ENCODE measurements around the gene IFNL1. TPM values are rescaled to one million over a fixed set of nuclear protein-coding genes. Genes with fewer than 3 reads are reported as not detected.
"Not testable (repeated sequence)": the region's sequence is repeated elsewhere in the genome, so short reads cannot be mapped to it uniquely, and the experiment has no call there.

IFNL1 gene
- total RNA-seq, 2 donors from 2014 or later: 0.29 to 1.7 TPM

DNA sequence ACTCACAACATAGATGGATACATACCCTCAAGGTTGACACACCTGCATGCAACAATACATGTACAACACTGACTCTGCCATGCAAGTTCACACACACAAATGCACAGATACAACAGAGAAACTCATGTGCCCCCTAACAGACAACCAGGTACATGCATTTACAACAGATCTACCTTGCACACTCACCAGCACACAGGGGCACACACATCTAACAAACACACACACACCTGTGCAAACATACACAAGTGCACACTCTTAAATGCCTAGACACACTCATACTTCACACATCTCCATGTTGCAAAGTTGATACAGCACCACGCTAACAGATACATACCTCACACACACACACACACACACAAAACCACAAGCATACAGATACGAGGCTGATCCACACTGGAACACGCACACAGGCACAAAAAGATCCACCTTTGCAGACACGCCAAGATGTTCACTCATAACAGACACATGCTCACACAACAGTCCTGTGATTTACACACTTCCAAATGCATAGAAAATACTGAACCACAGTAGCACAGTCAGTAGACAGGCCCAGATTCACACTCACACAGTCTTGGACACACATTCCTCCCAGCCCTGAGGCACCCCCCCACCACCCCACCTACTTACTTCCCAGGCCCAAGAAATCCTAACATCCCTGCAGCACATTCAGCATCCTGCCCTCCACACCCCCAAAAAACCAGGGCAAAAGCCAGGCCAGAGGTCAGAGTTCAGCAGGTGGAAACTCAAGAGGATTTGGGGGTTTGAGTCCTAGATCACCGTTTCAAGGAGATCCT is 23.1 kb downstream of the IFNL1 start:
- peaks cover 6% of the 10 kb centered on the region for H3K27me3 Mint-ChIP-seq (ENCODE audit: low read depth)
- H3K4me1 Mint-ChIP-seq (ENCODE audit: low read depth): peaks cover 20% of the 10 kb centered on the region
- H3K9me3 Mint-ChIP-seq: no peaks in the 10 kb centered on the region
- no peak overlapping the region for H3K27ac Mint-ChIP-seq
- H3K36me3 Mint-ChIP-seq (ENCODE audit: insufficient read depth in 2 of 2): no peaks in the 10 kb centered on the region
- ATAC-seq (replicated peaks in 1 of 2): no peak
- peak overlapping the region; percentile 53 to 81 for H3K4me3 Mint-ChIP-seq
- no peak for DNase-seq

- ATAC-seq (replicated peaks in 1 of 2) (no peak), DNase-seq (no peak)
- Mint-ChIP-seq H3K27ac (no peak overlapping the region), H3K4me1 (ENCODE audit: low read depth) (peaks cover 20% of the 10 kb centered on the region), H3K4me3 (peak overlapping the region; percentile 73 to 81), H3K9me3 (no peaks in the 10 kb centered on the region), H3K27me3 (ENCODE audit: low read depth) (peaks cover 6% of the 10 kb centered on the region), H3K36me3 (ENCODE audit: insufficient read depth in 2 of 2) (no peaks in the 10 kb centered on the region)
These were observed 23.7 kb downstream of the IFNL1 start for GRCh38 chr19:39319892-39320248.

- Mint-ChIP-seq H3K9me3 (no peaks in the 10 kb centered on the region), H3K27ac (peak overlapping the region; percentile 1)
- ATAC-seq (replicated peaks in 1 of 2): no peak
These were observed 25.1 kb downstream of the IFNL1 start for GRCh38 chr19:39321117-39321831.

GRCh38 chr19:39321832-39322176 is 25.6 kb downstream of the IFNL1 start:
- H3K4me1 Mint-ChIP-seq (ENCODE audit: low read depth): peaks cover 20% of the 10 kb centered on the region
- H3K27ac Mint-ChIP-seq: no peak overlapping the region
- ATAC-seq (replicated peaks in 1 of 2) (no peak), DNase-seq (no peak)
- H3K9me3 Mint-ChIP-seq: no peaks in the 10 kb centered on the region
- H3K27me3 Mint-ChIP-seq (ENCODE audit: low read depth): peaks cover 6% of the 10 kb centered on the region
- peak overlapping the region; percentile 49 to 76 for H3K4me3 Mint-ChIP-seq
- no peaks in the 10 kb centered on the region for H3K36me3 Mint-ChIP-seq (ENCODE audit: insufficient read depth in 2 of 2)

More at GRCh38 chr19:39321117-39321831, 25.1 kb downstream of the IFNL1 start:
- Mint-ChIP-seq H3K36me3 (ENCODE audit: insufficient read depth in 2 of 2) (no peaks in the 10 kb centered on the region), H3K4me1 (ENCODE audit: low read depth) (peaks cover 20% of the 10 kb centered on the region), H3K27me3 (ENCODE audit: low read depth) (peaks cover 6% of the 10 kb centered on the region), H3K4me3 (peak overlapping the region; percentile 49 to 76)
- DNase-seq: no peak

- no peak overlapping the region for H3K4me3 Mint-ChIP-seq
- peaks cover 0 to 6% of the 10 kb centered on the region in 2 donors for H3K36me3 Mint-ChIP-seq (ENCODE audit: insufficient read depth in 2 of 2)
- H3K4me1 Mint-ChIP-seq (ENCODE audit: low read depth): peaks cover 25% of the 10 kb centered on the region
- ATAC-seq (replicated peaks in 1 of 2) (no peak), DNase-seq (no peak)
- H3K9me3 Mint-ChIP-seq: no peaks in the 10 kb centered on the region
- H3K27me3 Mint-ChIP-seq (ENCODE audit: low read depth): peaks cover 6% of the 10 kb centered on the region
- H3K27ac Mint-ChIP-seq: no peak overlapping the region
These were observed 28.1 kb downstream of the IFNL1 start for GRCh38 chr19:39324242-39324842.

DNA sequence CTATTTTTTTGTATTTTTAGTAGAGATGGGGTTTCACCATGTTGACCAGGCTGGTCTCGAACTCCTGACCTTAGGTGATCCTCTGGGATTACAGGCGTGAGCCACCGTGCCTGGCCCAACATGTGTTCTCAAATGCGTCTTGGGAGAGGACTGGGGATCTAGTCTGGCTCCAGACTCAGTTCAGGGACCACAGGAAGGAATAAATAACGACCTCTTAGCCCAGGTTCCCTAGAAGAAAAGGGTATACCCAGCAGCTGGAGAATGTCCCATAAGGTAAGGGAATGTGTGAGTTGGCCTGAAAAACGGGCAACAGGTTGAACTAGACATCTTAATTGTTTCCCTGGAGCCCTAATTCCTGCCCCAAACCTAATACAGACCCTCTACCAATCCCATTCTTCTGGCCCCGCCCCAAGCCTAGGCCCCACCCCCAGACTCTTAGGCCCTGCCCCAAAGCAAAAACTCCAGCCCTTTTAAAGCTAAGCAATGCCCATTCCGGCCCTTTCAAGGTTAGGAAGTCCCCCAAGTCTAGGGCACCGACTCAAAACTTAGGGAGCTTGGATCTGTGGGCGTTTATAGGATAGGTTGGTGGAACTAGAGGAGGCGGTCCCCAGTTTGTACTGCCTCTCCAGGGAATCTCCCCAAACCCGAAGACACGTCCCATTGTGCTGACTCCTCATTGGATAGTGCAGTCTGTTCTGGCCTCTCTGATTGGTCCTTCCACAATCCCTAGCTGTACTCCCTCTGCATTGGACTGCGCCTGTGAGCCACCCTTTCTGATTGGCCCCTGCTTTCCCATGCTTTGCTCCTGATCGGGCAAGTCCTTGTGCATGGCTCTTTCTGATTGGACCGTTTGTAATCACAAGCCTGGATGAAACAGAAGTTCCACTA is 29.8 kb downstream of the IFNL1 start:
- no peaks in the 10 kb centered on the region for H3K9me3 Mint-ChIP-seq
- H3K4me1 Mint-ChIP-seq (ENCODE audit: low read depth): peaks cover 38% of the 10 kb centered on the region
- DNase-seq: no peak
- H3K36me3 Mint-ChIP-seq (ENCODE audit: insufficient read depth in 2 of 2): peaks cover 0 to 13% of the 10 kb centered on the region in 2 donors
- H3K27me3 Mint-ChIP-seq (ENCODE audit: low read depth): peaks cover 6% of the 10 kb centered on the region
- peak in 1 of 2 donors; percentile 40 for ATAC-seq (replicated peaks in 1 of 2)
- no peak overlapping the region for H3K4me3 Mint-ChIP-seq
- H3K27ac Mint-ChIP-seq: no peak overlapping the region

- peak in 1 of 2 donors; percentile 8 for ATAC-seq (replicated peaks in 1 of 2)
- H3K4me1 Mint-ChIP-seq (ENCODE audit: low read depth): peaks cover 35% of the 10 kb centered on the region
These were observed 31.3 kb downstream of the IFNL1 start for GRCh38 chr19:39327363-39328045.

GRCh38 chr19:39328046-39328705 is 32.0 kb downstream of the IFNL1 start:
- H3K4me1 Mint-ChIP-seq (ENCODE audit: low read depth): peaks cover 42% of the 10 kb centered on the region
- ATAC-seq (replicated peaks in 1 of 2) (peak; percentile 49 to 53), DNase-seq (peak; percentile 80 to 86)
- no peak overlapping the region for H3K4me3 Mint-ChIP-seq
- H3K36me3 Mint-ChIP-seq (ENCODE audit: insufficient read depth in 2 of 2): peaks cover 2 to 17% of the 10 kb centered on the region in 2 donors
- no peaks in the 10 kb centered on the region for H3K27me3 Mint-ChIP-seq (ENCODE audit: low read depth)
- peak overlapping the region; percentile 68 for H3K27ac Mint-ChIP-seq
- H3K9me3 Mint-ChIP-seq: no peaks in the 10 kb centered on the region

More at GRCh38 chr19:39327363-39328045, 31.3 kb downstream of the IFNL1 start:
- Mint-ChIP-seq H3K27me3 (ENCODE audit: low read depth) (no peaks in the 10 kb centered on the region), H3K4me3 (no peak overlapping the region), H3K27ac (no peak overlapping the region), H3K9me3 (no peaks in the 10 kb centered on the region), H3K36me3 (ENCODE audit: insufficient read depth in 2 of 2) (peaks cover 0 to 17% of the 10 kb centered on the region in 2 donors)
- DNase-seq: no peak

GRCh38 chr19:39329948-39330347 is 33.7 kb downstream of the IFNL1 start:
- no peaks in the 10 kb centered on the region for H3K27me3 Mint-ChIP-seq (ENCODE audit: low read depth)
- no peak overlapping the region for H3K4me3 Mint-ChIP-seq
- no peak overlapping the region for H3K27ac Mint-ChIP-seq
- peaks cover 2 to 17% of the 10 kb centered on the region in 2 donors for H3K36me3 Mint-ChIP-seq (ENCODE audit: insufficient read depth in 2 of 2)
- H3K4me1 Mint-ChIP-seq (ENCODE audit: low read depth): peaks cover 58% of the 10 kb centered on the region
- no peak for ATAC-seq (replicated peaks in 1 of 2)
- no peak for DNase-seq
- no peaks in the 10 kb centered on the region for H3K9me3 Mint-ChIP-seq

DNA sequence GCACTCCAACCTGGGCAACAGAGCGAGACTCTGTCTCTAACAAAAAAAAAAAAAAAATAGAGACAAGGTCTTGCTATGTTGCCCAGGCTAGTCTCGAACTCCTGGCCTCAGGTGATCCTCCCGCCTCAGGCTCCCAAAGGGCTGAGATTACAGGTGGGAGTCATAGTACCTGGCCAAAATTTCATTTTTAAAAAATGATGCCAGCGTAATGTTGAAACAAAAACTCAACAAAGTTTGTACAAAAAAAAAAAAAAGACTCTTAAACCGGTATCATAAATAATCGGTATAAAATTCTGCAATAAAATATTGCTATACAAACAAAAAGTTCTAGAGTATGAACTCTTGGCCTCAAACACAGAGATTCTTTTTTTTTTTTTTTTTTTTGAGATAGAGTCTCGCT is 36.1 kb downstream of the IFNL1 start:
- Mint-ChIP-seq H3K27me3 (ENCODE audit: low read depth) (no peaks in the 10 kb centered on the region), H3K36me3 (ENCODE audit: insufficient read depth in 2 of 2) (peaks cover 10 to 25% of the 10 kb centered on the region in 2 donors), H3K9me3 (no peaks in the 10 kb centered on the region), H3K4me3 (peak overlapping the region in 1 of 2 donors; percentile 64), H3K4me1 (ENCODE audit: low read depth) (peaks cover 72% of the 10 kb centered on the region), H3K27ac (no peak overlapping the region)
- DNase-seq: no peak
- ATAC-seq (replicated peaks in 1 of 2): no peak

GRCh38 chr19:39332738-39333137 is 36.5 kb downstream of the IFNL1 start:
- DNase-seq; H3K9me3 Mint-ChIP-seq; H3K27me3 Mint-ChIP-seq (ENCODE audit: low read depth); ATAC-seq (replicated peaks in 1 of 2): not testable (repeated sequence)
- Mint-ChIP-seq H3K4me3 (peak overlapping the region; percentile 39 to 64), H3K4me1 (ENCODE audit: low read depth) (peaks cover 76% of the 10 kb centered on the region), H3K36me3 (ENCODE audit: insufficient read depth in 2 of 2) (peaks cover 10 to 25% of the 10 kb centered on the region in 2 donors), H3K27ac (peak overlapping the region; percentile 7)

- peak overlapping the region; percentile 7 for H3K27ac Mint-ChIP-seq
- H3K4me3 Mint-ChIP-seq: peak overlapping the region; percentile 39 to 64
- no peaks in the 10 kb centered on the region for H3K9me3 Mint-ChIP-seq
- no peaks in the 10 kb centered on the region for H3K27me3 Mint-ChIP-seq (ENCODE audit: low read depth)
- peaks cover 77% of the 10 kb centered on the region for H3K4me1 Mint-ChIP-seq (ENCODE audit: low read depth)
- peaks cover 10 to 21% of the 10 kb centered on the region in 2 donors for H3K36me3 Mint-ChIP-seq (ENCODE audit: insufficient read depth in 2 of 2)
- DNase-seq (no peak), ATAC-seq (replicated peaks in 1 of 2) (no peak)
These were observed 37.3 kb downstream of the IFNL1 start for GRCh38 chr19:39333507-39333906.
